CD14-positive monocyte (primary cell): ENCODE measurements around the gene NMBR. TPM values are rescaled to one million over a fixed set of nuclear protein-coding genes. Genes with fewer than 3 reads are reported as not detected.

Experiments
- DNase-seq, 3 donors: peaks; one replicate each; pipeline ENCODE4 v3.0.0-alpha.2; 2011 to 2022
- H2AFZ ChIP-seq: 2 replicates; pipeline ENCODE4 v1.6.0; 2012; ENCODE audit warnings: mild to moderate bottlenecking, low read depth, low read length, inconsistent platforms; ENCODE audit not compliant: insufficient read depth, poor library complexity, severe bottlenecking
- H3K27ac ChIP-seq, 2 donors: 1 replicate in 1 of 2; 2 replicates in 1 of 2; pipeline ENCODE4 v1.5.1; 2012 to 2013; ENCODE audit warnings: low read length in 2 of 2, control low read depth in 1 of 2, inconsistent platforms in 1 of 2, low read depth in 1 of 2, mild to moderate bottlenecking in 1 of 2
- H3K27me3 ChIP-seq, 2 donors: one replicate each; pipeline versions ENCODE4 v1.6.0 to v1.6.1; 2011 to 2013; ENCODE audit warnings: low read length in 2 of 2; ENCODE audit not compliant: control insufficient read depth in 2 of 2, insufficient read depth in 2 of 2
- H3K36me3 ChIP-seq, 2 donors: replicated peaks in 1 of 2; 1 replicate in 1 of 2; 2 replicates in 1 of 2; pipeline versions ENCODE4 v1.5.1 to v1.6.1; 2012 to 2013; ENCODE audit warnings: low read length in 2 of 2, control low read depth in 1 of 2, inconsistent platforms in 1 of 2, mild to moderate bottlenecking in 1 of 2; ENCODE audit not compliant: insufficient read depth in 2 of 2, control insufficient read depth in 1 of 2
- H3K4me1 ChIP-seq, 2 donors: 1 replicate in 1 of 2; 2 replicates in 1 of 2; pipeline versions ENCODE4 v1.5.1 to v1.6.1; 2012 to 2013; ENCODE audit warnings: low read length in 2 of 2, control low read depth in 1 of 2, inconsistent platforms in 1 of 2, mild to moderate bottlenecking in 1 of 2, moderate library complexity in 1 of 2; ENCODE audit not compliant: insufficient read depth in 2 of 2, control insufficient read depth in 1 of 2
- H3K4me2 ChIP-seq: replicated peaks from 2 replicates; pipeline ENCODE3; 2012; ENCODE audit warnings: low read length, moderate library complexity, mild to moderate bottlenecking; ENCODE audit not compliant: poor library complexity, severe bottlenecking; ENCODE audit errors: extremely low read depth
- H3K4me3 ChIP-seq, 3 experiments: fragments of 200-600 bp in 1 of 3; sonication (generic) in 1 of 3; replicated peaks in 1 of 3; 1 replicate in 2 of 3; 2 replicates in 1 of 3; pipeline ENCODE4 v1.5.1; 2011 to 2013; ENCODE audit warnings: low read length in 3 of 3, mild to moderate bottlenecking in 3 of 3, control low read depth in 2 of 3, low read depth in 2 of 3, inconsistent platforms in 1 of 3, moderate library complexity in 1 of 3
- H3K79me2 ChIP-seq: 2 replicates; pipeline ENCODE4 v1.6.0; 2012; ENCODE audit warnings: mild to moderate bottlenecking, control low read depth, inconsistent platforms, low read length, moderate library complexity; ENCODE audit not compliant: insufficient read depth
- H3K9ac ChIP-seq: 2 replicates; pipeline ENCODE4 v1.6.0; 2017; ENCODE audit warnings: low read length, mild to moderate bottlenecking; ENCODE audit not compliant: insufficient read depth, poor library complexity, severe bottlenecking
- H3K9me3 ChIP-seq, 2 donors: replicated peaks in 1 of 2; 1 replicate in 1 of 2; 2 replicates in 1 of 2; pipeline versions ENCODE4 v1.5.1 to v1.6.1; 2012 to 2013; ENCODE audit warnings: low read length in 2 of 2, control low read depth in 1 of 2; ENCODE audit not compliant: control insufficient read depth in 1 of 2, insufficient read depth in 1 of 2
- H4K20me1 ChIP-seq: 2 replicates; pipeline ENCODE4 v1.6.0; 2012; ENCODE audit warnings: mild to moderate bottlenecking, low read length, control low read depth, moderate library complexity; ENCODE audit not compliant: insufficient read depth
- H3K27ac Mint-ChIP-seq, 7 donors: one replicate each; pipeline ENCODE4 v1.8.0; 2020; ENCODE audit warnings: mild to moderate bottlenecking in 7 of 7, mixed read lengths in 7 of 7, moderate library complexity in 6 of 7, inconsistent platforms in 2 of 7
- H3K27me3 Mint-ChIP-seq, 3 donors: one replicate each; pipeline ENCODE4 v1.8.0; 2021 to 2022; ENCODE audit warnings: low read depth in 3 of 3, mild to moderate bottlenecking in 3 of 3, mixed read lengths in 3 of 3, moderate library complexity in 3 of 3, inconsistent platforms in 1 of 3
- H3K36me3 Mint-ChIP-seq, 2 donors: one replicate each; pipeline ENCODE4 v1.8.0; 2020; ENCODE audit warnings: mixed read lengths in 2 of 2, inconsistent platforms in 1 of 2, mild to moderate bottlenecking in 1 of 2
- H3K4me1 Mint-ChIP-seq: one replicate; pipeline ENCODE4 v1.8.0; 2020; ENCODE audit warnings: mild to moderate bottlenecking, mixed read lengths
- H3K4me3 Mint-ChIP-seq, 2 donors: one replicate each; pipeline ENCODE4 v1.8.0; 2020; ENCODE audit warnings: mild to moderate bottlenecking in 2 of 2, mixed read lengths in 2 of 2, moderate library complexity in 1 of 2
- H3K9me3 Mint-ChIP-seq, 7 donors: one replicate each; pipeline ENCODE4 v1.8.0; 2020 to 2022; ENCODE audit warnings: mixed read lengths in 7 of 7, mild to moderate bottlenecking in 6 of 7, moderate library complexity in 6 of 7, inconsistent platforms in 2 of 7
- CTCF ChIP-seq: fragments of 200-600 bp; IDR thresholded peaks from one replicate; pipeline ENCODE4 v1.8.0; 2022; ENCODE audit warnings: antibody characterized with exemption, mild to moderate bottlenecking
- WGBS: methylation state at CpG from one replicate; pipeline ENCODE4 v1.1.5; 2013; ENCODE audit warnings: missing lambda C conversion rate; ENCODE audit not compliant: insufficient coverage; 5-methylcytosine and 5-hydroxymethylcytosine counted together
- intact Hi-C, 2 donors: fragments of 100-400 bp; cut with micrococcal nuclease; formaldehyde crosslinking; loops; one replicate each; pipeline versions ENCODE4 v1.15.0 to v1.15.1; 2023
- polyA plus RNA-seq, 3 donors: library from polyadenylated mRNA; depleted of rRNA in 1 of 3; unstranded in 2 of 3; stranded (reverse) in 1 of 3; fragments of 300-500 nt in 2 of 3; fragments of >200 nt in 1 of 3; fragmentation: Illumina TruSeq in 2 of 3; gene quantifications; 1 replicate in 2 of 3; 2 replicates in 1 of 3; pipeline ENCODE4 v1.2.3, GENCODE V29; 2012 to 2021

NMBR gene
- polyA plus RNA-seq, 3 donors: not detected

- no peaks in the 10 kb centered on the region for H3K4me1 Mint-ChIP-seq
- Histone ChIP-seq H3K27me3 (no peaks in the 10 kb centered on the region), H3K79me2 (no peaks in the 10 kb centered on the region), H4K20me1 (no peaks in the 10 kb centered on the region), H3K9me3 (peaks cover 2 to 4% of the 10 kb centered on the region in 2 donors), H3K9ac (no peak overlapping the region), H3K4me2 (no peak overlapping the region), H3K4me3 (no peak overlapping the region), H3K4me1 (no peaks in the 10 kb centered on the region), H3K27ac (no peak overlapping the region), H2AFZ (no peak overlapping the region), H3K36me3 (no peaks in the 10 kb centered on the region)
- no peak for TF ChIP-seq CTCF
- no peak overlapping the region for H3K4me3 Mint-ChIP-seq
- no peaks in the 10 kb centered on the region for H3K36me3 Mint-ChIP-seq
- no peaks in the 10 kb centered on the region for H3K27me3 Mint-ChIP-seq
- peaks cover 0 to 12% (median 6%) of the 10 kb centered on the region in 7 donors for H3K9me3 Mint-ChIP-seq
- WGBS: 80% methylated on average over 1 of the region's 3 CpGs
- no peak overlapping the region for H3K27ac Mint-ChIP-seq
- no peak for DNase-seq
- intact Hi-C loops: no loop called here
Observed at GRCh38 chr6:142027074-142027473, 119.8 kb downstream of the NMBR start.

- Histone ChIP-seq H3K4me3 (no peak overlapping the region), H3K9ac (no peak overlapping the region), H3K9me3 (peaks cover 4 to 6% of the 10 kb centered on the region in 2 donors), H3K27me3 (no peaks in the 10 kb centered on the region), H3K27ac (no peak overlapping the region), H2AFZ (no peak overlapping the region), H3K36me3 (no peaks in the 10 kb centered on the region), H3K79me2 (no peaks in the 10 kb centered on the region), H3K4me2 (no peak overlapping the region), H4K20me1 (no peaks in the 10 kb centered on the region), H3K4me1 (no peaks in the 10 kb centered on the region)
- H3K9me3 Mint-ChIP-seq: peaks cover 0 to 12% (median 6%) of the 10 kb centered on the region in 7 donors
- no peaks in the 10 kb centered on the region for H3K36me3 Mint-ChIP-seq
- no peak for TF ChIP-seq CTCF
- H3K27me3 Mint-ChIP-seq: no peaks in the 10 kb centered on the region
- intact Hi-C loops: no loop called here
- no peaks in the 10 kb centered on the region for H3K4me1 Mint-ChIP-seq
- no peak overlapping the region for H3K4me3 Mint-ChIP-seq
- H3K27ac Mint-ChIP-seq: no peak overlapping the region
- no peak for DNase-seq
Observed at GRCh38 chr6:142026471-142026870, 120.5 kb downstream of the NMBR start.

Other genes with a start within 250 kb of the NMBR start
- gene GJE1, start 14.2 kb downstream of the NMBR start, polyA plus RNA-seq: not detected
- gene VTA1, start 141 bp upstream of the NMBR start, polyA plus RNA-seq: 10 to 100 TPM; 15.9 to 97.3 (median 74.8) TPM
- gene ADGRG6, start 154.9 kb upstream of the NMBR start, polyA plus RNA-seq: under 1 TPM in 2 of 3 donors, not detected in 1; 0.18 to 0.31 TPM